ENCODE data around the gene STAT3.
"Not testable (repeated sequence)": the region's sequence is repeated elsewhere in the genome, so short reads cannot be mapped to it uniquely, and the experiment has no call there.

STAT3 gene

GRCh38 chr17:42307362-42307927 is 80.8 kb downstream of the STAT3 start:
- no peak for DNase-seq (ENCODE audit: low spot score)
- in situ Hi-C loops (cut with MboI; ENCODE audit: low sequenced_read_pairs, unreplicated experiment), result no loop called here
- TF ChIP-seq CTCF (IDR thresholded peaks at IDR 0.05; ENCODE audit: borderline replicate concordance, control extremely low read depth, extremely low read depth, insufficient read depth, missing control alignments), result no peak

- TF ChIP-seq CTCF (IDR thresholded peaks at IDR 0.05; ENCODE audit: borderline replicate concordance, control extremely low read depth, extremely low read depth, insufficient read depth, missing control alignments), result no peak
- DNase-seq (ENCODE audit: low spot score), result no peak
- in situ Hi-C loops (cut with MboI; ENCODE audit: low sequenced_read_pairs, unreplicated experiment), result no loop called here
Observed at GRCh38 chr17:42306385-42306667, 81.9 kb downstream of the STAT3 start.

- no peak for TF ChIP-seq CTCF (IDR thresholded peaks at IDR 0.05; ENCODE audit: borderline replicate concordance, control extremely low read depth, extremely low read depth, insufficient read depth, missing control alignments)
- in situ Hi-C loops (cut with MboI; ENCODE audit: low sequenced_read_pairs, unreplicated experiment), result no loop called here
- no peak for DNase-seq (ENCODE audit: low spot score)
Observed at GRCh38 chr17:42305543-42306384, 82.5 kb downstream of the STAT3 start.

- in situ Hi-C loops (cut with MboI; ENCODE audit: low sequenced_read_pairs, unreplicated experiment); DNase-seq (ENCODE audit: low spot score): not testable (repeated sequence)
Observed at GRCh38 chr17:42305031-42305330, 83.3 kb downstream of the STAT3 start.

GRCh38 chr17:42304187-42305030 is 83.8 kb downstream of the STAT3 start:
- no peak for TF ChIP-seq CTCF (IDR thresholded peaks at IDR 0.05; ENCODE audit: borderline replicate concordance, control extremely low read depth, extremely low read depth, insufficient read depth, missing control alignments)
- no peak for DNase-seq (ENCODE audit: low spot score)
- in situ Hi-C loops (cut with MboI; ENCODE audit: low sequenced_read_pairs, unreplicated experiment), result no loop called here

- DNase-seq (ENCODE audit: low spot score), result no peak
- TF ChIP-seq CTCF (IDR thresholded peaks at IDR 0.05; ENCODE audit: borderline replicate concordance, control extremely low read depth, extremely low read depth, insufficient read depth, missing control alignments), result no peak
- in situ Hi-C loops (cut with MboI; ENCODE audit: low sequenced_read_pairs, unreplicated experiment), result no loop called here
Observed at GRCh38 chr17:42303694-42304093, 84.5 kb downstream of the STAT3 start.

- no peak for TF ChIP-seq CTCF (IDR thresholded peaks at IDR 0.05; ENCODE audit: borderline replicate concordance, control extremely low read depth, extremely low read depth, insufficient read depth, missing control alignments)
- no peak for DNase-seq (ENCODE audit: low spot score)
- in situ Hi-C loops (cut with MboI; ENCODE audit: low sequenced_read_pairs, unreplicated experiment), result no loop called here
Observed at GRCh38 chr17:42301022-42301421, 87.2 kb downstream of the STAT3 start.

GRCh38 chr17:42299913-42300312 is 88.3 kb downstream of the STAT3 start:
- in situ Hi-C loops (cut with MboI; ENCODE audit: low sequenced_read_pairs, unreplicated experiment); DNase-seq (ENCODE audit: low spot score): not testable (repeated sequence)

GRCh38 chr17:42299361-42299760 is 88.9 kb downstream of the STAT3 start:
- DNase-seq (ENCODE audit: low spot score); in situ Hi-C loops (cut with MboI; ENCODE audit: low sequenced_read_pairs, unreplicated experiment): not testable (repeated sequence)

- in situ Hi-C loops (cut with MboI; ENCODE audit: low sequenced_read_pairs, unreplicated experiment); DNase-seq (ENCODE audit: low spot score): not testable (repeated sequence)
Observed at GRCh38 chr17:42297775-42298174, 90.5 kb downstream of the STAT3 start.
